GM21381 (cell line): ENCODE results near the gene SULT2A1.
"Not testable (repeated sequence)": the region's sequence is repeated elsewhere in the genome, so short reads cannot be mapped to it uniquely, and the experiment has no call there.

Source experiments
- ATAC-seq: cut with Tn5 transposase; IDR thresholded peaks from one replicate; pipeline ENCODE4 v1.9.1; 2021; ENCODE audit warnings: mild to moderate bottlenecking, moderate library complexity; ENCODE audit not compliant: unreplicated experiment

The SULT2A1 gene, protein sequence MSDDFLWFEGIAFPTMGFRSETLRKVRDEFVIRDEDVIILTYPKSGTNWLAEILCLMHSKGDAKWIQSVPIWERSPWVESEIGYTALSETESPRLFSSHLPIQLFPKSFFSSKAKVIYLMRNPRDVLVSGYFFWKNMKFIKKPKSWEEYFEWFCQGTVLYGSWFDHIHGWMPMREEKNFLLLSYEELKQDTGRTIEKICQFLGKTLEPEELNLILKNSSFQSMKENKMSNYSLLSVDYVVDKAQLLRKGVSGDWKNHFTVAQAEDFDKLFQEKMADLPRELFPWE

DNA sequence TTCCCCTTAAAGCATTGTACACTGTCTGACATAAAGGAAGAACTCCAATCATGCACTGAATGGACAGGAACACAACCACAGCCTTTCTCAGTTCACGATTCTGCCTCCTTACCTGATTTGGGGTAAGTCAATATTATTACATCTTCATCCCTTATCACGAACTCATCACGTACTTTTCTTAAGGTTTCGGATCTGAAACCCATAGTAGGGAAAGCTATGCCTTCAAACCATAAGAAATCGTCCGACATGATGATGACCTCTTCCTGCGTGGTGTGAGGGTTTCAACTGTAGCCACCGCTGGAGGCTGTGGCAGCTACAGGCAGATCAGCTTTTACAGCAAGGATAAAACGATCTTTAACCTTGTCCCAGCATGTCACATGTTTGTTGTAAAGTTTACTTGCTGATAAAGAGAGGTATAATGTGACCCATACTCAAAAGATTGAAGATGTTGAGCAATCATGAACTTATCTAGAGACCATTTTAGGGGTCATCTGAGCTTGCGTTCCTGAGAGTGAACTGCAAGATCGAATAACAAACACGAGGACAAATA lies at the start of gene SULT2A1:
TSS of gene SULT2A1 (minus strand) at position 306 of the 550 bp plus-strand sequence. CDS start at position 248, 58 bp downstream.
- ATAC-seq, result no peak

DNA sequence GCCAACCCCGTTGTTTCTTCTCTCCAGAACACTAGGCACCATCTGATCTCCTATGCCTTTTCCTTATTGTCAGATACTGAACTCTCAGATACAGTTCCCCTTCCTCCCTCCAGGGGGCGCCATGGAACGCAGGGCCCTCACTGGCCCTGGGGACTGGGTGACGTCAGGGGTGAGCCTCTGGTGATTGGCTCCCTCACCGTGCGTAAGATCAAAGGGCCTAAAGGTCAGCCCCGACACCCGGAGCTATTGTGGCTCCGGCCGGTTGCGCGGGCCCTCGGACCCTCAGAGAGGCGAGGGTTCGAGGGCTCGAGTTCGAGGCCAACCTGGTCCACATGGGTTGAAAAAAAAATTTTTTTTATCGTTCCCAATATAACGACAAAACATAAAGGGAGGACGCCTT lies 42.5 kb upstream of the SULT2A1 start:
- not testable (repeated sequence) for ATAC-seq

DNA sequence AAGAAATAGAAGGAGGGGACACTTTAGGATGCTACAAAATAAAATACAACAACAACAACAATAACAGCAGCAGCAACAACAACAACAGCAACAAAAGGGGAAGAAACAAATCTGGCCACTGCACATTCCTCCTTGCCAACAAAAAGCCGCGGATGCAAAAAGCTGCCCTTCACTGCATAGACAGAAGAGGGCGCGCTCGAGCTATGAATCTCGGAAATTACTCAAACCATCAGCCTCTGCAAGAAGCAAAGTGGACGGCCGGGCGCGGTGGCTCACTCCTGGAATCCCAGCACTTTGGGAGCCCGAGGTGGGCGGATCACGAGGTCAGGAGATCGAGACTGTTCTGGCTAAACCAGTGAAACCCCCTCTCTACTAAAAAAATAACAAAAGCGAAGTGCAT lies 34.0 kb upstream of the SULT2A1 start:
- not testable (repeated sequence) for ATAC-seq

DNA sequence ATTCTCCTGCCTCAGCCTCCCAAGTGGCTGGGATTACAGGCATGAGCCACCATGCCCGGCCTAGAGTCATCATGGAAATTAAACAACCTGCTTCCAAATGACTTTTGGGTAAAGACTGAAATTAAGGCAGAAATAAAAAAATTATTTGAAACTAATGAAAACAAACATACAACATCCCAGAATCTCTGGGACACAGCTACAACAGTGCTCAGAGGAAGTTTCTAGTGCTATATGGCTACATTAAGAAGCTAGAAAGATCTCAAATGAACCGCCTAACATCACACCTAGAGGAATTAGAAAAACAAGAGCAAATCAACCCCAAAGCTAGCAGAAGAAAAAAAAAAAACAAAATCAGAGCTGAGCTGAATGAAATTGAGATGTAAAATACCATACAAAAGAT lies 24.1 kb upstream of the SULT2A1 start:
- not testable (repeated sequence) for ATAC-seq

DNA sequence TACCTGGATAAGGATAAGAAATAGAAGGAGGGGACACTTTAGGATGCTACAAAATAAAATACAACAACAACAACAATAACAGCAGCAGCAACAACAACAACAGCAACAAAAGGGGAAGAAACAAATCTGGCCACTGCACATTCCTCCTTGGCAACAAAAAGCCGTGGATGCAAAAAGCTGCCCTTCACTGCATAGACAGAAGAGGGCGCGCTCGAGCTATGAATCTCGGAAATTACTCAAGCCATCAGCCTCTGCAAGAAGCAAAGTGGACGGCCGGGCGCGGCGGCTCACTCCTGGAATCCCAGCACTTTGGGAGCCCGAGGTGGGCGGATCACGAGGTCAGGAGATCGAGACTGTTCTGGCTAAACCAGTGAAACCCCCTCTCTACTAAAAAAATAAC lies 23.2 kb upstream of the SULT2A1 start:
- not testable (repeated sequence) for ATAC-seq

DNA sequence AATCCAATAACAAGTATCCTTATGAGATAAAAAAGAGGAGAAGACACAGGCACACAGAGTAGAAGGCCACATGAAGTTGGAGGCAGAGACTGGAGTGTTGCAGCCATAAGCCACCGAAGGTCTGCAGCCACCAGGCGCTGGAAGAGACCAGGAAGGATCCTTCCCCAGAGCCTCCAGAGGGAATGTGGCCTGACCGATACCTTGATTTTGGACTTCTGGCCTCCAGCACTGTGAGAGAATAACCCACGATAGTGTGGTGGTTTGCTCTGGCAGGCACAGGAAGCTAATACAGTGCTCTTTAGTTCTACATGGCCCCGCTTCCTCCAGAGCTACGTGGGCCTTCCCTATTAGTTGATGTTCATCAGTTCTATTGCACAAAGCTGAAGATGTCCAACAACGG lies 15.3 kb upstream of the SULT2A1 start:
- no peak for ATAC-seq

DNA sequence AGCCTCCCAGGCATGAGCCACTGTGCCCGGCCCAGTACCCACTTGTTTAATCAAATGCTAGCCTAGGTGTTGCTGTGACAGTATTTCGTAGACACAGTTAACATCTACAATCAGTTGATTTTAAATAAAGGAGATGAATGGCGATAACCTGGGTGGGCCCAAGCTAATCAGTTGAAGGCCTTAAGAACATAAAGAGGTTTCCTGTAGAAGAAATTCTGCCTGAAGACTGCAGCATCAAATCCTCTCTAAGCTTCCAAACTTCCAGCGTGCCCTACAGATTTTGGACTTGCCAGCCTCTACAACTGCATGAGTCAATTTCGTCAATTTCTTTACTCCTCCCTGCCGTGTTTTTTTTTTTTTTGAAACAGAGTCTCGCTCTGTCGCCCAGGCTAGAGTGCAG lies 13.2 kb upstream of the SULT2A1 start:
- no peak for ATAC-seq

DNA sequence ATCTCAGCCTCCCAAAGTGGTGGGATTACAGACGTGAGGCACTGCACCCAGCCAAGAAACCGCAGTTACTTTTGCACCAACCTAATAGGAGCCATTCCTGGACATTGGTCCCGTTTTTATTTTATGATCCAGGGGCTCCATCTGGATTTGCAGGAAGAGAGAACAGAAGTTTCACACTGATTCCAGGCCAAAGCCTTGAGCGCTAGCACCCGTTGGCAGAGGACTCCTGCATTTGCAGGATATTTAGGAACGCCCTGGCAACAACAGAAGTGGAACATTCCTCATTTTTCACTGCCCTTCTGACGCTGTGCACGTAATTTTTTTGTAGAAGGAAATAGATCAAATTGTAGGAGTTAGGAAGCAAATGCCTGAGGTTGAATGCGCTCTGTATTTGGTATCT lies 11.7 kb upstream of the SULT2A1 start:
- no peak for ATAC-seq

DNA sequence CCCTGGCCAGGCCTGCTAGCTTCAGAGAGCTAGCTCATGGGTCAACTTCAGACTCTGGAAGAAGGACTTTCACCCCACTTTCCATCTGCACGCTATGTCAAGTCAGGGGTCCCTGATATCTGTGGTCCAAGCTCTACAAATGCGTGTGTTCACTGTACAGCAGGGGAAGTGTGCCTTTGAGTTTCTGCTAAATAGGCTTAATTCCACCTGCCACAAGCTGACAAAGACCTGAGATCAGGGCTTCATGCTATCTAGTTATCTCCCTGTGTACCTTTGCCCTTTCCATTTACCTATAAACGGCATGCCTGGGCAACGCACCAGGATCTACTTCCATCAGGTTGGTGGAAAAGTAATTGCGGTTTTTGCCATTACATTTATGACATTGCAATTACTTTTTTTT lies 10.7 kb upstream of the SULT2A1 start:
- ATAC-seq, result no peak

DNA sequence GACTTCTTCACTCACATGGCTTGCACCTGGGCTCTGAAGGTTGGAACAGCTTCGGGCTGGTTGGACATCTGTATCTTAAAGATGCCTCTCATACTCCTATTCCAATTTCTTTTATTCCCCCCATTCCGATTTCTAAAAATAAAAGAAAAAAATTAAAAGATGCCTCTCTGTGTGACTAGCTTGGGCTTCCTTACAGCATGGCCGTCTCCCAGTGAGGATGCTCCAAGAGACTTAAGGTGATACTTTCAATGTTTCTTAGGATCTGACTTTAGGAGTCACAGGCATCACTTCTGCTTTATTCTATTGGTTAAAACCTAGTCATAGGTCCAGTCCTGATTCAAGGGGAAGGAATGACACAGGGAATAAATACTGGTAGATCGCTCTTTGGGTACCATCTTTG lies 9.9 kb upstream of the SULT2A1 start:
- no peak for ATAC-seq

DNA sequence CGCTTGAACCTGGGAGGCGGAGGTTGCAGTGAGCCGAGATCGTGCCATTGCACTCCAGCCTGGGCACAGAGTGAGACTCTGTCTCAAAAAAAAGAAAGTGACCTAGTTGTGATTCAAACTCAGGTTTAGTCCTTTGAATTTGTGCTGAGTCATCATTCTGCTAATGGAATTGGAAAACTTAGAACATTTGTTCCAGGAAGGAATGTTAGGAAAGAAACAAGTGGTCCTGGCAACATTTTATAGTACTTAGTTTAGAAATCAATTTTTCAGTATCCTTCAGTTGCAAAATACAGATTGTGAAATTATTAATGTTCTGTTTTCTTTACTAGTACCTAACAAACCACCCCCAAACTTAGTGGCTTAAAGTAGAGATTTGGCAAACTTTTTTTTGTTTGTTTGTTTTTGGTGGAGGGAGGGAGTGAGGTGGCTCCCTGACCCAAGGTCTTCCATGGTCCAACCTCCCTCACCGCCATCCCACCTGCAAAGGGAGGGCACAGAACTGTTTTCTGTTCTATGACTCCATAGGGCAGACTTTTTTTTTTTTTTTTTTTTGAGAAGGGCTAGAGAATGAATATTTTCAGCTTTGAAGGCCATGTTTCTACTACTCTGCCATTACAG lies 9.2 kb upstream of the SULT2A1 start:
- no peak for ATAC-seq

DNA sequence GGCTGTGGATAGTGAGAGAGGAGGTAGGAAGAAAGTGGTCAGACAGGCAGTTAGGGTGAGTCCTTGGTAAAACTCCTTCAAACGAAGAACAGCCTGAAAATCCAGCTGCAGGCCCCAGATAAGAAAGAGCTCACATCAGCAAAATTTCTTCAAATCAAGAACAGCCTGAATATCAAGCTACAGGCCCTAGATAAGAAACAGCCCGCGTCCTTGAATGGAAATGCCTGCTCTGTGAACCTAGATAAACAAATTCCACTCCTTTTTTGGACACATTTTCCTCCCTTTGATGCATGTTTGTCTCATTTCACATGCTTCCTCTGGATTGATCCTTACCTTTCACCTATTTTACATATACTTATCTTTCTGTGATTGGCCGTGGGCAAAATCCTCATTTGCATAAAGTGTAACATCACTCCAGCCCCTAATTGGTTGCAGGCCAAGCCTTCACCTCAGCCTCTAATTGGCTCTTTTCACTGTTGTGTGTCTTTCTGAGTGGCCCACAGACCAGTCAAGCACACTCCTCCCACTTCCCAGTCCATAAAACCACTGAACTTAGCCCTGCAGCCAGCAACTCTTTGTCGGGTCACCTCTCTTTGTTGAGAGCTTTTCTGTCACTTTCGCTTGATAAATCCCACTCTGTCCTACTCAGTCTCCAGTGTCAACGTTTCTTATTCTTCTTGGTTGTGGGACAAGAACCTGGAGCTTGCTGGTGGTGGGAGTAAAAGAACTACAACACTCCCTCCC lies 6.0 kb upstream of the SULT2A1 start:
- no peak for ATAC-seq

DNA sequence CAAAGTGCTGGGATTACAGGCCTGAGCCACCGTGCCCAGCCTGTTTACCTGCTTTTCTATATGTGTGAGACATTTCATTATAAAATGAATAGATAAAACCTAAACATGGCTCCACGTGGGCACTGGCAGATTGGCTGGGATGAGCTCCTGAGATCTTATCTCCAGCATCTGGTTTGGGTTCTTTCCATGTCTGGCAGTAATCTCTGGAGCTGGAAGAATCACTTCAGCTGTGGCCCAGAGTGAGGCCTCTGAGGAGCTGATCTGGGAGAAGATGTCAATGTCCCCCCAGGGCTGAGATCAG lies 5.5 kb upstream of the SULT2A1 start:
- no peak for ATAC-seq

DNA sequence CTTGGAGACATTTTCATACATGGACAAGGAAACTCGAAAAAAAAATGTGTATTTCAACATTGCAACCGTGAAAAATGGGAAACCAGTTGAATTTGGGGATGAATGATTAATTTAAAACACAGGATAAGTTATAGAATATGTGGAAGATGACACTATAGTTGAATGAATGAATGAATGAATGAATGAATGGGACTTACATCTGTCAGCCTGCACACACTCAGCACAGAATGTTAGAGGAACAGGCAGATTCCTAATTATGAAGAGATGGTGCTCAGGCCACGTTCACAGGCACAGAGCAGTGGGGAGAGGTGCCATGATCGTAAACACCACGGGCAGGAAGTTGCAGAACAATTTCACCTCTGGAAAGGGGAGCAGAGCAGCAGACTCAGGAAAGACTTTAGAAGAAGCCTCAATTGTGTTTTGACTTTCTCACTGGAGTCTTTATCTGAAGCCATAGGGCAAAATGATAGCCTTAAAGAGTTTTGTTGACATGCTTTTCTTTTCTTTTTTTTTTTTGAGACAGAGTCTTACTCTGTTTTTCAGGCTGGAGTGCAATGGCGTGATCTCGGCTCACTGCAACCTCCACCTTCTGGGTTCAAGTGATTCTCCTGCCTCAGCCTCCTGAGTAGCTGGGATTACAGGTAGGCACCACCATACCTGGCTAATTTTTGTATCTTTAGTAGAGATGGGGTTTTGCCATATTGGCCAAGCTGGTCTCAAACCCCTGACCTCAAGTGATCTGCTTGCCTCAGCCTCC lies 4.9 kb upstream of the SULT2A1 start:
- ATAC-seq, result no peak

DNA sequence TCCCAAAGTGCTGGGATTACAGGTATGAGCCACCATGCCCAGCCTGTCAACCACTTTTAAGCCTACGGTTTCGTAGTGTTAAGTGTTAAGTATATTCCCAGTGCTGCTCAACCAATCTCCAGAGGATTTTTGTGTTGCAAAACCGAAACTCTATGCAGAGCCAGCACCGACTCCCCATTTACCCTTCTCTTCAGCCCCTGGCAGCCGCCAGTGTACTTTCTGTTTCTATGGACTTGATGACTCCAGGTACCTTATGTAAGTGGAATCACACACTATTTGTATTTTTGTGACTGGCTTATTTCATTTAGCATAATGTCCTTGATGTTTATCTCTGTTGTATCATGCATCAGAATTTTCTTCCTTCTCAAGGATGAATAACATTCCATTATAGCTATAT lies 1.1 kb downstream of the SULT2A1 start:
- ATAC-seq, result no peak

DNA sequence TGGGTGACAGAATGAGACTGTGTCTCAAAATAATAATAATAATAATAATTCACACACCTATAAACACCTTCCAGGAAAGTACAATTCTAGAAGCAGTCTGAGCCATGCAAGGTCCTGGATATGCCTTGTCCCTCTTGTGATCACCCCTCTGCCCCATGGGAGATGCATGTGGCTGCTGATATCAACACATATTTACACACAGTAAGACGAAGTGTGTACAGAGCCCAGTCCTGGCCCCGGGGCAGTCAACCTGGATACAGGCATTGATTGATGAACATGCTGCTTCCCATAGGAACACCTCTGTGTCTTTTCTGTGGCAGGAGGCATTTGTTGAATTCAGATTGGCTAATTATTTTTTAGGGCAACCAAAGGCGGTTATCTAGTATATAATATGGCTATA lies 3.2 kb downstream of the SULT2A1 start:
- no peak for ATAC-seq

DNA sequence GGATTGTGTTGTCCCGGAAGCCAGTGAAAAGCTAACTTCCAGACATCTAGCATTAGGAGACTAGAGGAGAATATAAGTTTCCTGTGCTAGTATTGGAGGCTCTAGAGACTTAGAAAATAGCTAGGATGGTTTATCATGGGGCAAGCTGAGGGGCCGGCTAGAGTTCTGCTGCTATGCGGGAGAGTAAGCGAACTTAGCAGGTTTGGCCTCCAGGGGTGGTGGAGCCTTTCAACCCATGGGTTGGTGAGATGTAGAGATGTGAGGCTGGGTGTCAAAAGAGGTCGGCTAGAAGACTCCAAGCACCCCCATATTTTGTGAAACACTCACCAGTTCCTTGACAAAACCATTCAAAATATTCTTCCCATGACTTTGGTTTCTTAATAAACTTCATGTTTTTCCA lies 4.4 kb downstream of the SULT2A1 start:
- no peak for ATAC-seq

DNA sequence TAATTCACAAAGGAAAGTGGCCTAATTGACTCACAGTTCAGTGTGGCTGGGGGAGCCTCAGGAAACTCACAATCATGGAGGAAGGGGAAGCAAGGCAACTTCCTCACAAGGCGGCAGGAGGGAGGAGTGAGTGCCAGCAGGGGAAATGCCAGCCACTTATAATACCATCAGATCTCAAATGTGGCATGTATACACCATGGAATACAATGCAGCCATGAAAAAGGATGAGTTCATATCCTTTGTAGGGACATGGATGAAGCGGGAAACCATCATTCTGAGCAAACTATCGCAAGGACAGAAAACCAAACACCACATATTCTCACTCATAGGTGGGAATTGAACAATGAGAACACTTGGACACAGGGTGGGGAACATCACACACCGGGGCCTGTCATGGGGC lies 6.7 kb downstream of the SULT2A1 start:
- ATAC-seq, result not testable (repeated sequence)

DNA sequence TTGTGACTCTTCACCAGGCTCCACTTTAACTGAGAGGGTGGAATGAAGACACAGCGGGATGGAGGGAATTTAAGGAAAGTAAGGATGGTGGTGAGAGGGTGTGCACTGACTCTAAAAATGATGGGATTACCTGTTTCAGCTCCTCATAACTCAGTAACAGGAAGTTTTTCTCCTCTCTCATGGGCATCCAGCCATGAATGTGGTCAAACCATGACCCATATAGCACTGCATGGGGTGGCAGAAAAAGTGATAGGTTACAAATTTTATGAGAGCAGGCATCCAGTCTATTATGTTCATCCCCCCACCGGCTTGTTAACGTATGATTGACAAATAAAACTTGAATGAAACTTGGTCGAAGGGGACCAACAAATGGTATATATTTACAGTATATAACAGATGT lies 7.2 kb downstream of the SULT2A1 start:
- ATAC-seq, result no peak

DNA sequence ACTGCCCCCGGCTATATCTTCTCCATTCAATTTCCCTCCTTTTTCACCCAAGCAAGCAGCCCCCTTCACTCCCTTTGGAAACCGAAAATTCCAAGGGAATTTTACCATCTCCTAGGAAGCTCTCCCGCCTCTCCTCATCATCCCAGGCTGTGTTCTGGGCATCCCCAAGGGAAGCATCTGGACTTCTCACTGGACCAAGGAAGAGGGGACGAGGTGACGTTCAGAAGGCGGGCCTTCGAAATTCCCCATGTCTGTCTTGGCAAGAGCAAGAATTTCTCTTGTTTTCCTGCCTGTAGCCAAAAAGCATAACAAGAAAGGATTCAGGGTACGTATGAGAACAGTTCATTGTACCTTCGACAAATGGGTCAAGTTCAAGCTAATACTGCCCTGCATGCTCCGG lies 20.9 kb downstream of the SULT2A1 start:
- no peak for ATAC-seq

DNA sequence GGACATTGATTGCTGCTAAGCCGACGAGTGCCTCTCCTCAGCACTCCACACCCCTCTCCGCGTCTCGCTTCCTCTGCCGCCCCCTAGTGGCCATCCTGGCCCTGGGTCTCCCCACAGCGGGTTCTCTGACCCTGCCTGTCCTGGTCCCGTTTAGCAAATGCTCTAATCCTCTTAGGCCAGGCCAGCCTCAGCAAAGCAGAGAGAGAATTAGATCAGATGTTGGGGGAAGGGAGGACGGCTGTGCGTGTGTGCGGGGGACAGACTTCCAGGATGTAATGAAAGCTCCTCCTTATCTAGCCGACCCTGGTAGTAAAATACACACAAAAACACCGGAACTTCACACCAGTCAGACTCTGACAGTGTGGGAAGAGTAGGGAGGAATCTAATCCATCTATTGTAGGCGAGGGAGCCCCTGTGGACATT lies 22.6 kb downstream of the SULT2A1 start:
- no peak for ATAC-seq
